Erythroblast (primary cell): Measurements from ENCODE around the gene RFPL4A.

Experiments used
- GATA1 ChIP-seq: IDR thresholded peaks from 2 replicates; pipeline ENCODE4 v1.6.1; 2011; ENCODE audit warnings: low read depth, mild to moderate bottlenecking, control low read depth, low read length, moderate library complexity
- POLR2A ChIP-seq: IDR thresholded peaks from 2 replicates; pipeline ENCODE4 v1.6.1; 2011; ENCODE audit warnings: mild to moderate bottlenecking, low read length

DNA sequence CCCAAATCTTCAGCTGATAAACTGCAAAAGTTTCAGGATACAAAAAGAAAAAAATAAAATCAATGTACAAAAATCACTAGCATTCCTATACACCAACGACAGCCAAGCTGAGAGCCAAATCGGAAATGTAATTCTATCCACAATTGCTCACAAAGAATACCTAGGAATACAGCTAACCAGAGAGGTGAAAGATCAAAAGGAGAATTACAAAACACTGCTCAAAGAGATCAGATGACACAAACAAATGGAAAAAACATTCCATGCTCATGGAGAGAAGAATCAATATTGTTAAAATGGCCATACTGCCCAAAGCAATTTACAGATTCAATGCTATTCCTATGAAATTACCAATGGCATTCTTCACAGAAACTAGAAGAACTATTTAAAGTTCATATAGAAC, 43.4 kb downstream of the RFPL4A start:
- no peak for TF ChIP-seq POLR2A
- TF ChIP-seq GATA1, result no peak
